Naive thymus-derived CD4-positive, alpha-beta T cell (primary cell): ENCODE data around the gene PDZD4. TPM values are rescaled to one million over a fixed set of nuclear protein-coding genes. Genes with fewer than 3 reads are reported as not detected.

Experiments used
- ATAC-seq: fragments of 150-1000 bp; cut with Tn5 transposase; 2 replicates; pipeline ENCODE4 v1.10.0; 2021; ENCODE audit warnings: mild to moderate bottlenecking, moderate library complexity
- CTCF ChIA-PET: fragments of 350-600 bp; sonication (Branson Sonifier 250); formaldehyde crosslinking; loops from one replicate; lab custom pipeline; 2021; ENCODE audit warnings: antibody characterized with exemption; lab: Charles Lee
- POLR2A ChIA-PET: fragments of 350-600 bp; sonication (Branson Sonifier 250); formaldehyde crosslinking; loops from one replicate; lab custom pipeline; 2021; ENCODE audit warnings: antibody characterized with exemption, inconsistent platforms; lab: Charles Lee
- DNase-seq, 9 donors: peaks; one replicate each; pipeline versions ENCODE4 v3.0.0 to v3.0.0-alpha.2; 2020 to 2022; ENCODE audit warnings: mixed read lengths in 1 of 9
- H3K27ac ChIP-seq: one replicate; pipeline ENCODE4 v1.7.0; 2013; ENCODE audit warnings: mild to moderate bottlenecking, low read depth, low read length, moderate library complexity
- H3K27me3 ChIP-seq, 2 donors: one replicate each; pipeline ENCODE4 v1.7.0; 2013; ENCODE audit warnings: low read length in 2 of 2, mild to moderate bottlenecking in 2 of 2, moderate library complexity in 2 of 2; ENCODE audit not compliant: control insufficient read depth in 2 of 2, insufficient read depth in 2 of 2
- H3K36me3 ChIP-seq, 3 experiments: 1 replicate in 2 of 3; 2 replicates in 1 of 3; pipeline ENCODE4 v1.7.0; 2013; ENCODE audit warnings: low read length in 3 of 3, mild to moderate bottlenecking in 3 of 3, moderate library complexity in 1 of 3; ENCODE audit not compliant: insufficient read depth in 3 of 3, control insufficient read depth in 2 of 3
- H3K4me1 ChIP-seq, 2 donors: one replicate each; pipeline ENCODE4 v1.7.0; 2013; ENCODE audit warnings: low read length in 2 of 2, mild to moderate bottlenecking in 2 of 2, moderate library complexity in 1 of 2; ENCODE audit not compliant: control insufficient read depth in 2 of 2, insufficient read depth in 2 of 2
- H3K4me3 ChIP-seq: 2 replicates; pipeline ENCODE4 v1.7.0; 2013; ENCODE audit warnings: mild to moderate bottlenecking, low read length
- H3K9me3 ChIP-seq, 3 experiments: 1 replicate in 2 of 3; 2 replicates in 1 of 3; pipeline ENCODE4 v1.7.0; 2013; ENCODE audit warnings: low read length in 3 of 3; ENCODE audit not compliant: control insufficient read depth in 2 of 3
- H3K27ac Mint-ChIP-seq, 9 donors: one replicate each; pipeline ENCODE4 v1.8.0; 2020 to 2022; ENCODE audit warnings: mixed read lengths in 9 of 9, mild to moderate bottlenecking in 8 of 9, moderate library complexity in 5 of 9, inconsistent platforms in 2 of 9
- H3K27me3 Mint-ChIP-seq, 5 donors: one replicate each; pipeline ENCODE4 v1.8.0; 2021 to 2022; ENCODE audit warnings: mixed read lengths in 5 of 5, mild to moderate bottlenecking in 1 of 5
- H3K36me3 Mint-ChIP-seq, 5 donors: one replicate each; pipeline ENCODE4 v1.8.0; 2020 to 2022; ENCODE audit warnings: mixed read lengths in 5 of 5, mild to moderate bottlenecking in 3 of 5, inconsistent platforms in 1 of 5
- H3K4me1 Mint-ChIP-seq, 7 donors: one replicate each; pipeline ENCODE4 v1.8.0; 2020 to 2022; ENCODE audit warnings: mixed read lengths in 7 of 7, mild to moderate bottlenecking in 3 of 7, inconsistent platforms in 1 of 7
- H3K4me3 Mint-ChIP-seq, 10 donors: one replicate each; pipeline ENCODE4 v1.8.0; 2020 to 2022; ENCODE audit warnings: mild to moderate bottlenecking in 10 of 10, mixed read lengths in 10 of 10, moderate library complexity in 6 of 10, inconsistent platforms in 2 of 10
- H3K9me3 Mint-ChIP-seq, 11 donors: one replicate each; pipeline ENCODE4 v1.8.0; 2020 to 2022; ENCODE audit warnings: mixed read lengths in 11 of 11, mild to moderate bottlenecking in 4 of 11, inconsistent platforms in 1 of 11, moderate library complexity in 1 of 11
- intact Hi-C, 2 donors: fragments of 100-400 bp; cut with micrococcal nuclease; formaldehyde crosslinking; loops; one replicate each; pipeline ENCODE4 v1.15.1; 2023
- polyA plus RNA-seq, 2 donors: library from polyadenylated mRNA; unstranded; fragments of 300-500 nt; fragmentation: Illumina TruSeq; gene quantifications; one replicate each; pipeline ENCODE4 v1.2.3, GENCODE V29; 2021
- total RNA-seq, 6 experiments: library from RNA in 5 of 6; stranded (reverse) in 5 of 6; gene quantifications; 1 replicate in 5 of 6; 2 replicates in 1 of 6; pipeline ENCODE4 v1.2.3 and lab custom pipeline; 2021 to 2026

PDZD4 gene
- total and polyA plus RNA-seq, 7 experiments from 2014 or later: 0.07 to 29.0 (median 0.51) TPM

- Histone ChIP-seq H3K4me1 (no peaks in the 10 kb centered on the region), H3K27me3 (no peaks in the 10 kb centered on the region), H3K9me3 (no peaks in the 10 kb centered on the region), H3K27ac (no peak overlapping the region), H3K36me3 (no peaks in the 10 kb centered on the region), H3K4me3 (no peak overlapping the region)
- H3K9me3 Mint-ChIP-seq: no peaks in the 10 kb centered on the region
- no peak overlapping the region for H3K27ac Mint-ChIP-seq
- no peaks in the 10 kb centered on the region for H3K36me3 Mint-ChIP-seq
- H3K27me3 Mint-ChIP-seq: peaks cover 0 to 2% (median 0%) of the 10 kb centered on the region in 5 donors
- no peak overlapping the region for H3K4me3 Mint-ChIP-seq
- CTCF ChIA-PET: interaction anchor here (0.6 to 0.8 kb wide), 2 partner anchors 104 to 199 kb away, joined by 3 to 4 read pairs; no protein-coding TSS in a partner anchor
- ATAC-seq (no peak), DNase-seq (no peak)
- POLR2A ChIA-PET: interaction anchor here (0.6 kb wide), 1 partner anchor 41 kb away, joined by 3 read pairs; no protein-coding TSS in a partner anchor
- H3K4me1 Mint-ChIP-seq: peaks cover 0 to 10% (median 5%) of the 10 kb centered on the region in 7 donors
- intact Hi-C loops: loop anchor here in 1 of 2 donors (10.0 kb wide), 1 partner anchor 287 kb away; no protein-coding TSS in a partner anchor
Observed at GRCh38 chrX:153767674-153768055, 62.7 kb downstream of the PDZD4 start.

GRCh38 chrX:153766871-153767673 is 63.3 kb downstream of the PDZD4 start:
- DNase-seq (no peak), ATAC-seq (no peak)
- Histone ChIP-seq H3K27ac (no peak overlapping the region), H3K27me3 (no peaks in the 10 kb centered on the region), H3K4me1 (no peaks in the 10 kb centered on the region), H3K9me3 (no peaks in the 10 kb centered on the region), H3K4me3 (no peak overlapping the region), H3K36me3 (no peaks in the 10 kb centered on the region)
- Mint-ChIP-seq H3K36me3 (no peaks in the 10 kb centered on the region), H3K27ac (no peak overlapping the region), H3K4me3 (no peak overlapping the region), H3K4me1 (peaks cover 0 to 10% (median 5%) of the 10 kb centered on the region in 7 donors), H3K9me3 (no peaks in the 10 kb centered on the region), H3K27me3 (peaks cover 0 to 2% (median 0%) of the 10 kb centered on the region in 5 donors)
- CTCF ChIA-PET: interaction anchor here (0.6 to 0.8 kb wide), 2 partner anchors 105 to 200 kb away, joined by 3 to 4 read pairs; no protein-coding TSS in a partner anchor
- intact Hi-C loops: loop anchor here in 1 of 2 donors (10.0 kb wide), 1 partner anchor 288 kb away; no protein-coding TSS in a partner anchor
- POLR2A ChIA-PET: interaction anchor here (0.6 kb wide), 1 partner anchor 40 kb away, joined by 3 read pairs; no protein-coding TSS in a partner anchor

- Histone ChIP-seq H3K4me1 (no peaks in the 10 kb centered on the region), H3K9me3 (no peaks in the 10 kb centered on the region), H3K36me3 (no peaks in the 10 kb centered on the region), H3K4me3 (no peak overlapping the region), H3K27ac (no peak overlapping the region), H3K27me3 (no peaks in the 10 kb centered on the region)
- Mint-ChIP-seq H3K9me3 (no peaks in the 10 kb centered on the region), H3K27me3 (peaks cover 0 to 2% (median 0%) of the 10 kb centered on the region in 5 donors), H3K4me1 (peaks cover 0 to 10% (median 5%) of the 10 kb centered on the region in 7 donors), H3K27ac (peak overlapping the region in 1 of 9 donors; percentile 33), H3K4me3 (peak overlapping the region in 1 of 10 donors; percentile 14), H3K36me3 (no peaks in the 10 kb centered on the region)
- peak; percentile 36 for ATAC-seq
- ChIA-PET CTCF (no interaction called here), POLR2A (no interaction called here)
- DNase-seq: no peak
- intact Hi-C loops: loop anchor here in 1 of 2 donors (10.0 kb wide), 1 partner anchor 289 kb away; no protein-coding TSS in a partner anchor
Observed at GRCh38 chrX:153766098-153766817, 64.1 kb downstream of the PDZD4 start.

GRCh38 chrX:153765138-153766079 is 64.9 kb downstream of the PDZD4 start:
- Histone ChIP-seq H3K27ac (no peak overlapping the region), H3K4me3 (no peak overlapping the region), H3K27me3 (no peaks in the 10 kb centered on the region), H3K4me1 (no peaks in the 10 kb centered on the region), H3K36me3 (no peaks in the 10 kb centered on the region), H3K9me3 (no peaks in the 10 kb centered on the region)
- H3K9me3 Mint-ChIP-seq: no peaks in the 10 kb centered on the region
- ChIA-PET CTCF (interaction anchor here (1.1 kb wide), 1 partner anchor 185 kb away, joined by 6 read pairs; no protein-coding TSS in a partner anchor), POLR2A (no interaction called here)
- no peak overlapping the region for H3K27ac Mint-ChIP-seq
- H3K4me1 Mint-ChIP-seq: peaks cover 0 to 10% (median 5%) of the 10 kb centered on the region in 7 donors
- DNase-seq (peak in 1 of 9 donors; percentile 19), ATAC-seq (no peak)
- H3K4me3 Mint-ChIP-seq: no peak overlapping the region
- H3K27me3 Mint-ChIP-seq: peaks cover 0 to 2% (median 0%) of the 10 kb centered on the region in 5 donors
- intact Hi-C loops: loop anchor here in 1 of 2 donors (10.0 kb wide), 1 partner anchor 289 kb away; no protein-coding TSS in a partner anchor
- no peaks in the 10 kb centered on the region for H3K36me3 Mint-ChIP-seq

GRCh38 chrX:153764786-153765137 is 65.6 kb downstream of the PDZD4 start:
- DNase-seq: no peak
- H3K4me1 Mint-ChIP-seq: peaks cover 0 to 10% (median 5%) of the 10 kb centered on the region in 7 donors
- no peak overlapping the region for H3K4me3 Mint-ChIP-seq
- no peaks in the 10 kb centered on the region for H3K9me3 Mint-ChIP-seq
- Histone ChIP-seq H3K4me3 (no peak overlapping the region), H3K27ac (no peak overlapping the region), H3K36me3 (no peaks in the 10 kb centered on the region), H3K27me3 (no peaks in the 10 kb centered on the region), H3K4me1 (no peaks in the 10 kb centered on the region), H3K9me3 (no peaks in the 10 kb centered on the region)
- ChIA-PET POLR2A (no interaction called here), CTCF (interaction anchor here (1.1 to 2.3 kb wide), 3 partner anchors 185 to 193 kb away, joined by 4 to 8 read pairs (median 6); no protein-coding TSS in a partner anchor)
- ATAC-seq: no peak
- intact Hi-C loops: loop anchor here (1.0 to 10.0 kb wide), 4 partner anchors 138 to 290 kb away; partner anchors contain the start of gene AVPR2 (in 1 of the 2)
- H3K36me3 Mint-ChIP-seq: no peaks in the 10 kb centered on the region
- no peak overlapping the region for H3K27ac Mint-ChIP-seq
- peaks cover 0 to 2% (median 0%) of the 10 kb centered on the region in 5 donors for H3K27me3 Mint-ChIP-seq
